ENCODE data around the gene SSPN.

- TF ChIP-seq CTCF (IDR thresholded peaks at IDR 0.05) (no peak), POLR2A (IDR thresholded peaks at IDR 0.05) (no peak)
Observed at GRCh38 chr12:26153421-26154154, 41.8 kb upstream of the SSPN start.

Data from esophagus squamous epithelium (tissue), 4 donors.